ENCODE measurements around the gene VPS52. TPM values are rescaled to one million over a fixed set of nuclear protein-coding genes. Genes with fewer than 3 reads are reported as not detected.
"Not testable (repeated sequence)": the region's sequence is repeated elsewhere in the genome, so short reads cannot be mapped to it uniquely, and the experiment has no call there.

The VPS52 gene
- total RNA-seq, 1 donor from 2014 or later: 97.2 TPM

GRCh38 chr6:33288141-33288920 lies 16.7 kb upstream of the VPS52 start:
- H3K4me3 Mint-ChIP-seq: peak overlapping the region; percentile 100
- peak overlapping the region; percentile 95 for H3K27ac Mint-ChIP-seq
- H3K36me3 Mint-ChIP-seq (ENCODE audit: low read depth): peaks cover 80% of the 10 kb centered on the region
- ATAC-seq (ENCODE audit: low read depth) (no peak), DNase-seq (no peak)
- ChIA-PET POLR2A (interaction anchor here (0.6 to 5.4 kb wide), 23 partner anchors 7 to 450 kb away, joined by 3 to 80 read pairs (median 6); partner anchors contain the start of genes B3GALT4, CUTA, HLA-DMA and RGL2), CTCF (interaction anchor here (1.5 to 3.9 kb wide), 4 partner anchors 11 to 16 kb away, joined by 3 to 21 read pairs (median 8); partner anchors contain the start of genes B3GALT4, RPS18 and VPS52)
- no peaks in the 10 kb centered on the region for H3K9me3 Mint-ChIP-seq
- TF ChIP-seq CTCF (IDR thresholded peaks at IDR 0.05): no peak
- no peaks in the 10 kb centered on the region for H3K27me3 Mint-ChIP-seq
- H3K4me1 Mint-ChIP-seq: peaks cover 48% of the 10 kb centered on the region
- intact Hi-C loops (cut with micrococcal nuclease): loop anchor here (2.0 kb wide), 1 partner anchor 40 kb away; no protein-coding TSS in a partner anchor

- Mint-ChIP-seq H3K36me3 (ENCODE audit: low read depth) (peaks cover 79% of the 10 kb centered on the region), H3K4me1 (peaks cover 46% of the 10 kb centered on the region), H3K9me3 (no peaks in the 10 kb centered on the region), H3K27ac (no peak overlapping the region), H3K27me3 (no peaks in the 10 kb centered on the region), H3K4me3 (peak overlapping the region; percentile 100)
- DNase-seq (no peak), ATAC-seq (ENCODE audit: low read depth) (no peak)
- no peak for TF ChIP-seq CTCF (IDR thresholded peaks at IDR 0.05)
- CTCF ChIA-PET: interaction anchor here (1.5 to 2.0 kb wide), 2 partner anchors 10 to 14 kb away, joined by 4 to 5 read pairs; partner anchors contain the start of gene B3GALT4
- POLR2A ChIA-PET: interaction anchor here (1.1 to 5.4 kb wide), 3 partner anchors 10 to 30 kb away, joined by 5 to 80 read pairs (median 8); partner anchors contain the start of genes B3GALT4, RPS18, VPS52 and ZBTB22
- intact Hi-C loops (cut with micrococcal nuclease): no loop called here
These were observed 15.6 kb upstream of the VPS52 start for GRCh38 chr6:33286946-33287914.

- H3K4me3 Mint-ChIP-seq; CTCF ChIA-PET; H3K9me3 Mint-ChIP-seq; DNase-seq; POLR2A ChIA-PET; H3K27ac Mint-ChIP-seq; H3K27me3 Mint-ChIP-seq; ATAC-seq (ENCODE audit: low read depth); intact Hi-C loops (cut with micrococcal nuclease): not testable (repeated sequence)
- H3K36me3 Mint-ChIP-seq (ENCODE audit: low read depth): peaks cover 80% of the 10 kb centered on the region
- H3K4me1 Mint-ChIP-seq: peaks cover 36% of the 10 kb centered on the region
These were observed 13.5 kb upstream of the VPS52 start for GRCh38 chr6:33285214-33285613.

GRCh38 chr6:33280539-33280938 lies 8.9 kb upstream of the VPS52 start:
- H3K9me3 Mint-ChIP-seq: no peaks in the 10 kb centered on the region
- intact Hi-C loops (cut with micrococcal nuclease): no loop called here
- ChIA-PET POLR2A (interaction anchor here (1.2 to 2.7 kb wide), 3 partner anchors 9 to 32 kb away, joined by 6 to 16 read pairs (median 11); partner anchors contain the start of genes PFDN6, RPS18, TAPBP and VPS52), CTCF (interaction anchor here (1.2 kb wide), 1 partner anchor 19 kb away, joined by 3 read pairs; no protein-coding TSS in a partner anchor)
- peaks cover 83% of the 10 kb centered on the region for H3K36me3 Mint-ChIP-seq (ENCODE audit: low read depth)
- no peak for TF ChIP-seq CTCF (IDR thresholded peaks at IDR 0.05)
- peaks cover 30% of the 10 kb centered on the region for H3K4me1 Mint-ChIP-seq
- no peak for DNase-seq
- peak overlapping the region; percentile 19 for H3K27ac Mint-ChIP-seq
- H3K4me3 Mint-ChIP-seq: no peak overlapping the region
- ATAC-seq (ENCODE audit: low read depth): no peak
- H3K27me3 Mint-ChIP-seq: no peaks in the 10 kb centered on the region

GRCh38 chr6:33279971-33280511 lies 8.4 kb upstream of the VPS52 start:
- peaks cover 83% of the 10 kb centered on the region for H3K36me3 Mint-ChIP-seq (ENCODE audit: low read depth)

More at GRCh38 chr6:33279971-33280511, 8.4 kb upstream of the VPS52 start:
- POLR2A ChIA-PET: interaction anchor here (1.2 to 2.7 kb wide), 2 partner anchors 8 to 9 kb away, joined by 6 to 16 read pairs; partner anchors contain the start of genes PFDN6, RPS18, VPS52 and WDR46
- DNase-seq (no peak), ATAC-seq (ENCODE audit: low read depth) (no peak)
- peak overlapping the region; percentile 24 for H3K27ac Mint-ChIP-seq
- H3K4me1 Mint-ChIP-seq: peaks cover 35% of the 10 kb centered on the region
- TF ChIP-seq CTCF (IDR thresholded peaks at IDR 0.05): no peak
- intact Hi-C loops (cut with micrococcal nuclease): no loop called here
- CTCF ChIA-PET: no interaction called here
- H3K27me3 Mint-ChIP-seq: no peaks in the 10 kb centered on the region
- no peak overlapping the region for H3K4me3 Mint-ChIP-seq
- no peaks in the 10 kb centered on the region for H3K9me3 Mint-ChIP-seq

All from activated B cell treated with CpG ODN at 0.5 μM for 24 hours (primary cell).